Measurements from ENCODE around the gene EIF3D.
A peak's percentile ranks its signal among the peaks of the same experiment; 100 is the strongest.

Gene EIF3D

DNA sequence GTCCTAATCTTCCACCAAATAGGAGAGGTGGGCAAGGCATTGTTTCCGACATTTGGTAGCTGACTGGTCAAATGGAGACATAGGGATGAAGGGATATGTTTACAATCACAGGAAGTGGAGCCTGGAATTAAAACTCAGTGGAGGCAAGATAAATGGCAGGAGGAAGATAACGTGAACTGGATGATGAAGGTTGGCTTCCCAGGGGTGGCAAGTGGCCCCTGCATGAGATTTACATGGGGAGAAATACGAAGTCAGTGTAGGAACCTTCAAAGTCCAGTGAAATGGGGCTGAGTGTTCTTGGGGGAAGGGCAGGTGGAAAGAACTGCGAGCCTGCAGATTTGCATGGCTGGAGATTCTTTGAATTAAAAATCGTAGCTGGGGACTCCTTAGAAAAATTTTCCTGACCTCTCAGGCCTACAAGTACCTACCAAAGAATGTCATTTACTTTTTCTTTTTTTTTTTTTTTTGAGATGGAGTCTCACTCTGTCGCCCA is 21.4 kb downstream of the EIF3D start:
- no peak for TF ChIP-seq POLR2A (IDR thresholded peaks at IDR 0.05; ENCODE audit: low read depth, low read length)
- no peak for FAIRE-seq

GRCh38 chr22:36506637-36507517 is 22.1 kb downstream of the EIF3D start, which contains the start of gene FOXRED2:
Gene FOXRED2 (minus strand): TSS chr22:36507040. CDS start chr22:36506422, 618 bp downstream.
- peak; percentile 73 for DNase-seq (ENCODE audit: insufficient read length, low spot score)
- peak; percentile 65 for TF ChIP-seq POLR2A (IDR thresholded peaks at IDR 0.05; ENCODE audit: low read depth, low read length)
- FAIRE-seq = no peak

More for the DNA sequence above, 21.4 kb downstream of the EIF3D start:
- no peak for DNase-seq (ENCODE audit: insufficient read length, low spot score)

DNA sequence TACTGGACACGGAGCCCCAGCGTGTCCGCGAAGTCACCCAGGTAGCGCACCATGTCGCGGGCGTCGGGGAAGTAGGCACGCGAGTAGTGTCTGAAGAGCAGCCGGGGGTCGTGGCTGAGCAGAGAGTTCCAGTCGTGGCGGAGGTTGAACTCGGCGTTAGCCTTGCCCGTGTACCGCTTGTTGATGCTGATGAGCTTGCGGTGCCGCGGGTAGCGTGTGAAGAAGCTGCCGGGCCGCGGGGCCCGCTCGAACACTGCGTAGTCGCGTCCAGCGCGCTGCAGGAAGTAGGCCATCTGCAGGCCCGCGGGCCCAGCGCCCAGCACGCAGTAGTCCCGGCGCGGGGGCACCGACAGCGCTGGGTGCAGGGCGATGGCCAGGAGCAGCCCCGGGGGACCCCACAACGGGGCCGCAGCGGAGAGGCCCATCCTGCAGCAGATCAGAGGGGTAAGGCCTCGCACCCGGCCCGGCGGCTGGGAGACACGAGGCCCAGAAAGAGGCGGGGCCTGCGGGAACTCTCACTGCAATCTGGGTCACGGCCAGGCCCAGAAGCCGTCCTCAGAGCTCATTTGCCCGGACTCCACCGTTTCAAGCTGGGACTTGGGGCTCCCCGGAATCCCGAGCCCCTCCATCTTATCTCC is 22.8 kb downstream of the EIF3D start:
- DNase-seq (ENCODE audit: insufficient read length, low spot score) (no peak), FAIRE-seq (no peak)
- TF ChIP-seq POLR2A (IDR thresholded peaks at IDR 0.05; ENCODE audit: low read depth, low read length) = no peak

GRCh38 chr22:36497910-36498665 is 30.9 kb downstream of the EIF3D start:
- FAIRE-seq = no peak
- no peak for TF ChIP-seq POLR2A (IDR thresholded peaks at IDR 0.05; ENCODE audit: low read depth, low read length)
- no peak for DNase-seq (ENCODE audit: insufficient read length, low spot score)

DNA sequence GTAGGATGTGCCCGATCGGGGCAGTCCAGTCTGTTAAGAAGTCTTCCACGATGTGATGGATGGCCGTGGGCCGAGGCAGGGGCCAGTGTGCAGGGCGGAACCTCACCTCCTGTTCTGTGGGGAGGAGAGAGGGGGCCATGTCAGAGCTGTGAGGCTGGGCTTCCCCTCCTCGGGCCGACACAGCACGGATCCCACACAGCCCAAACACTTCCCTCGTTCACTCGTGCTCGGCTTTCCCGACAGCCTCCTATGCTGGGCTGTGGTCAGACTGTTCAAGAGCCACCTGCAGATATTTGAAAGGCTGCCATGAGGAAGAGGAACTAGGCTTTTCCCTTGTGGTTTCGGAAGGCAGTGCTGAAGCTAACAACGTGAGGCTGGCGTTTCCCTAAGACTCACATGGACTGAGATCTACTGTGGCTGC is 35.3 kb downstream of the EIF3D start:
- DNase-seq (ENCODE audit: insufficient read length, low spot score) (no peak), FAIRE-seq (no peak)
- no peak for TF ChIP-seq POLR2A (IDR thresholded peaks at IDR 0.05; ENCODE audit: low read depth, low read length)

DNA sequence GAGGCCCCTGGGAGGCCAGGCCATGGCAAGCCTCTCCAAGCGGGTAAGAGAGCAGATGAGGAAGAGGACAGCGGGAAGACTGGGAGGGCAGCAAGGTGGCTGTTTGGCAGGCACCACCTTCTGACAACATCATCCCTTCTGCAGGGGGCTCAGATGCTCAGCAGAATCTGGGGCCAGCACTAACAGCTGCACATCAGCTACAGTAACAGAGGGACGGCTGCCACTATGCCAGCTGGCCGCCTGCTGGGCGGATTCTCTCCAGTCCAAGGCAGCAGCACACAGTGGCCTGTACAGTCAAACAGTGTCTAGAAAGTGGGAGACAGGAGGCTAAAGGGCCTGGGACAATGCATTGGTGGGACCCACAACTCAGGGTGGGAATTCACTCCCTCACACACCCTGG is 36.9 kb downstream of the EIF3D start:
- FAIRE-seq = no peak
- DNase-seq (ENCODE audit: insufficient read length, low spot score) = no peak
- no peak for TF ChIP-seq POLR2A (IDR thresholded peaks at IDR 0.05; ENCODE audit: low read depth, low read length)

DNA sequence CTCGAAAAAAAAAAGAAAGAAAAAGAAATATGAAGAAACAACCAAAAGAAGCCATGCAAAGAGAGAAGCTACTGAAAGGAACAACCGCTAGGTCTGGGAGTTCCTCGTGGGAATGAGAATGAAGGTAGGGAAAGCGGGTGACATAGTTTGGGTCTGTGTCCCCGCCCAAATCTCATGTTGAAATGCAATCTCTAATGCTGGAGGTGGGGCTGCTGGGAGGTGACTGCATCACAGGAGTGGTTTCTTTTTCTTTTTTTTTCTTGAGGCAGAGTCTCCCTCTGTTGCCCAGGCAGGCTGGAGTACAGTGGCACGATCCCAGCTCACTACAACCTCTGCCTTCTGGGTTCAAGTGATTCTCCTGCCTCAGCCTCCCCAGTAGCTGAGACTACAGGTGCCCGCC is 37.8 kb downstream of the EIF3D start:
- TF ChIP-seq POLR2A (IDR thresholded peaks at IDR 0.05; ENCODE audit: low read depth, low read length) = no peak
- FAIRE-seq = no peak
- no peak for DNase-seq (ENCODE audit: insufficient read length, low spot score)

GRCh38 chr22:36486619-36487384 is 42.2 kb downstream of the EIF3D start:
- DNase-seq (ENCODE audit: insufficient read length, low spot score) (no peak), FAIRE-seq (no peak)
- TF ChIP-seq POLR2A (IDR thresholded peaks at IDR 0.05; ENCODE audit: low read depth, low read length) = no peak

- DNase-seq (ENCODE audit: insufficient read length, low spot score) (peak; percentile 63), FAIRE-seq (no peak)
- peak; percentile 71 for TF ChIP-seq POLR2A (IDR thresholded peaks at IDR 0.05; ENCODE audit: low read depth, low read length)
Measured at GRCh38 chr22:36481393-36482168, 47.4 kb downstream of the EIF3D start, which contains the start of gene TXN2. Gene TXN2 (minus strand): TSS chr22:36481640. CDS start chr22:36480837, 803 bp downstream.

DNA sequence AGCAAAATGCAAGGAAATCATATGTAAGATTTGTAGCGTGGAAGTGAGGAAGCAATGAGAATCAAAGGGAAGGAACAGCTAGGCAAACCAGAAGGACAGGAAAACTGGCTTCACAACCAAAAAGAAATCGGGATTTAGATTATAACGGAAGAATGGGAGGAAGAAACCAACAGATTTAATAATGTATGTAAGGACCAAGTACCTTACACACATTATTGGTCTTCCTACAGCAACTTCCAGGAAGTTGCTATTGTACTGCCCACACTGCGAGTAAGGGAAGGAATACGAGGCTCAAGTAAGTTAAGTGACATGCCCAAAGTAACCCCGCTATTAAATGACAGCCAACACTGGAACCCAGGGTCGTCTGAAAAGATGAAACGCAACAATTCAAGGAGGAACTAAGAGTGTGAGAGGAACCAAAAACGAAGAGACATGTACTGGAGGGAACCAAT is 48.0 kb downstream of the EIF3D start:
- TF ChIP-seq POLR2A (IDR thresholded peaks at IDR 0.05; ENCODE audit: low read depth, low read length) = no peak
- DNase-seq (ENCODE audit: insufficient read length, low spot score) (no peak), FAIRE-seq (no peak)

GRCh38 chr22:36478966-36479365 is 50.0 kb downstream of the EIF3D start:
- DNase-seq (ENCODE audit: insufficient read length, low spot score) (no peak), FAIRE-seq (no peak)
- no peak for TF ChIP-seq POLR2A (IDR thresholded peaks at IDR 0.05; ENCODE audit: low read depth, low read length)

DNA sequence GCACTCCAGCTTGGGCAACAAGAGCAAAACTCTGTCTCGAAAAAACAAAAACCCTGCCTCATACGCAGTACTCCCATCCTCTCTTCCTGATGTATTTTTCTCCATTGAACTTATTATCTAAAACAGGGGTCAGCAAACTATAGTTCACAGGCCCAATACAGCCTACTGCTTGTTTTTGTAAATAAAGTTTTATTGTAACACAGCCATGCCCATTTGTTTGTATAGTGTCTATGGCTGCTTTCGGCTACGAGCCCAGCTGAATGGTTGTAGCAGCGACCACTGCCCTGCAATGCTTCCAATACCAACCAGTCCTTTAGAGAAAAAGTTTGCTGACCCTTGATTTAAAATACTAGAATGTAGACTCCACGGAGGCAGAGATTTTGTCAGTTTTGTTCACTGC is 53.6 kb downstream of the EIF3D start:
- DNase-seq (ENCODE audit: insufficient read length, low spot score) (no peak), FAIRE-seq (no peak)
- TF ChIP-seq POLR2A (IDR thresholded peaks at IDR 0.05; ENCODE audit: low read depth, low read length) = no peak

Measured in H54 (cell line).